Measurements from ENCODE around the gene BTRC.

Gene BTRC

DNA sequence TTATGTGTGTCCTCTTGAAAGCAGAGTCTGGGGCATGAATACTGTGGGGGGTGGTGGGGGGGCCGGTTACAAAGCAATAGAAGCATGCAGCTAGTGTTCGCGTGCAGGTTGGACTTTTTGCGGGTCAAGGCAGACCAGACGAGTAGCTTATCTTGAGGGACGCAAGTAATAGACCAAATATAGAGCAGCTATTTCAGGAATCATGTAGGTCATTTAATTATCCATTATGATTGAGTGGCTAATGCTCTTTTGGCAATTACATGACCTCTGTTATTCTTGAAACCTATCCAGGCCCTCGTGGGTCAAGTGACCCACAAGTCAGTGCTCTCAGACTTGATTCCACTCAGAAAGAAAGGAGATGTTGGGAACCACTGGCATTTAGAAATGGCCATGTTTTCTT is 93.0 kb downstream of the BTRC start:
- DNase-seq: no peak

DNA sequence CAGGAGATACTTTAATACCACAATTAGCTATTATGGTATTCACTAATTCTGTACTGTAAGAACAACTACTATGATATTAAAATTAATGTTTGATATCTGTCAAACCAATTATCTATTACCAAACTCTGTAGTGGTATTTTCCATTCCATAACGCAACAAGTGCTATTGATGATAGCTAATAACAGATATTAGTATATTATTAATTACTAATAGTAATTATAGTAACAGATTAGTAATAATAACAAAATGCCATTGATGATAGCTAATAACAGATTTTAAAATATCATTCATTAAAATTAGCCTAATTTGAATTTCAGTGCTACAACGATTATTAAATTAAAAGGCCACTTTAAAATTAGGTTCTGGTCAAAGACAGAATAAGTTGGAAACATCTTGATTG is 93.5 kb downstream of the BTRC start:
- no peak for DNase-seq

DNA sequence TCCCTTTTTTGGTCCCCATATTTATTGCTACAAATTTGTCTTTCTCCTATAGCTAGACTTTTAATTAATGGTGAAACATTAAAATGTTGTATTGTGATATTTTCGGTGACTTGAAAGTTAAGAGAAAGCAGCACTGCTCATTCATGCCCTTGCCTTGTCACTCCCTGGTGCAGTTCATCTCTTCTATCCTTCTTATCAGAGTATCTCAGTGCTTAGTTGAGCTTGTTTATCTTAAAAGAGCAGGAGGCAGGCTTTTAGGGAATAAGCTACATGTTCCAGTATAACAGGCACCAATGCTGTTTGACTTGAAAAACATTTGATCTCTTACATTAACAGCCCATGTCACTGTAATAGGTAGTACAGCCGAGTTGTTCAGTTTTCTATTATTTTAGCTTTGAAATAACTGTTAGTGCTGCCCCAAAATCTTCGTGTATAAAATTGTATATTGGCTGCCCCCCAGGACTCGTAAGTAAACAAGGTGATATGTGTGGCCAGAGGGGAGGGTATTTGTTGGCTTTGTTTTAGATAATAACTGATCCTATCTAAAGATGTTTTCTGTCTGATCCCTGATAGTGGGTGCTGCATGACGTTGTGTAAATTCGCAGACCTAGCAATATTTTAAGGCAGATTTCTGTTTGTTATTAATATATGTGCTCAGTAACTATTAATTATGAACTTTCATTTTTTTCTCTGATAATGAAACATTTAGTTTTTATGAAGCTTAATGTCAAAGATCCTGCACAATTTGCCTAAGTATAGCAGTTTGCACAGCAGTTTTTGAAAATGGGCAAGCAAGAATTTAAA is 96.5 kb downstream of the BTRC start:
- no peak for DNase-seq

DNA sequence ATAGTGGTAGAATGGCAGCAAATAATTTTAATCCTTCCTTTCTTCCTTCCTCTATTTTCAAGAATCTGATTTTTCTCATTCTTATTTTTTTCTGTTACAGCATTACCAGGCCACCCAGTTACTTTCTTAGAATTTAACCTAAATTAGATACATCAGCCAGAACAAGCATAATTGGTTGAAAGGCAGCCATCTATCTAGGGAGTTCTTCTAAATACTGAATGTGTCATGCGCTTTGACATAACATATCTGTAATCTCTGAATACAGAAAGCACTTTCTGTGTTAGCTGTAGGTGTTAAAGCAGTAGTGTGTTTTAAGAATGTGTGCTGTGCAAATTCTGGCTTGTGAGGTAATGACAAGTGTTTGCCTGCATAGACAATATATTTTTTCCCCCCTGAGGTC is 97.3 kb downstream of the BTRC start:
- no peak for DNase-seq

DNA sequence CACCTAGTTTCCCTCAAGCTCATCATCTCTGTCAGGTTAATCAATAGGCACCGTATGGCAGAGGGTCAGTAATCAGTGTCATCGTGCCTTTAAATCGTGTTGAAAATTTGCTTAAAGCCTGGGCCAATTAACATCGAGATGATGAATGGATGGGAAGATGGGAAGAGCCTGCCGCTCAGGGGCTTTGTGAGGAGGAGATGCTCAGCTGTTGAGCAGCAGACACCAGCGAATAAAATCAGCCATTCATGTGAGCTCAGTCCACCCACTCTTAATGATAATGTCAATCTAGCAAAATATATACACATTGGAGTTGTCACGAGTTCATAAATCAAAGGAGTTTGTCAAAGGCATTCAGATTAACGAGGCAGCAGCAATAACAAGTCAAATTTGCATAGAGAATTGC is 97.7 kb downstream of the BTRC start:
- DNase-seq: no peak

DNA sequence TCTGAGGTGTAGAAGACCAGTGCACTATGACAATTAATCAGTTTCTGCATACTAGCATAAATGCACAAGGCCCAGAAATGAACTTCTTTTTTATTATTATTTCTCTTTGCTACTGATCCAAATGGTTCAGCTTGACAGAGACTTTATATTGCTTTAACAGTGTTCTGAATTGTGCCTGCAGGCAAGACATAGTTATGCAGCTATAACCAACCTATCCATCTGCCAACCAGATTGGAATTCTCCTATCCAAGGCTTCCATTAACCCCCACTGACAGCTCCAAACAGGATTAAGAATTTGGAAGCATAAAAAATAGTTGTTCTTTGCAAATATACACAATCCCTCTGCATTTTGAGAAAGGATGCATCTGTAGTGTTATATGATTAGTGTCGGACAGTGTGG is 98.2 kb downstream of the BTRC start:
- DNase-seq: no peak

DNA sequence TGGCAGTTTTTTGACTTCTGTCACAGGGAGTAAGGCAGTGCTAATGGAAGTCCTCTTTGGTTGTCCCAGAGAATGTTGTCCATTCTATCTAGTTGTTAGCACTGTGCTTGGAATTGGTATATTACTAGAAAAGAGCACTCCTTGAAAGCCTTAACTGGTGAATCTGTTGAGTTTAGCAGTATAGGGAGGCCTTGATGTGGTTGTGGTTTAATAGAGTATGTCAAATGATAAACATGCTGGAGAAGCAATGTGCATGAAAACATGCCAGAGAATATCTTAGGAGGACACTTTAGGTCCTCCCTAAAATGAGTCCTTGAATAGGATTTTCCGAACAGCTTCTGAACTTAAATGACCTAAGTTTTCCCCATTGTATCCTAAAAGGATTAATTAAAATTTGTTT is 98.6 kb downstream of the BTRC start:
- no peak for DNase-seq

DNA sequence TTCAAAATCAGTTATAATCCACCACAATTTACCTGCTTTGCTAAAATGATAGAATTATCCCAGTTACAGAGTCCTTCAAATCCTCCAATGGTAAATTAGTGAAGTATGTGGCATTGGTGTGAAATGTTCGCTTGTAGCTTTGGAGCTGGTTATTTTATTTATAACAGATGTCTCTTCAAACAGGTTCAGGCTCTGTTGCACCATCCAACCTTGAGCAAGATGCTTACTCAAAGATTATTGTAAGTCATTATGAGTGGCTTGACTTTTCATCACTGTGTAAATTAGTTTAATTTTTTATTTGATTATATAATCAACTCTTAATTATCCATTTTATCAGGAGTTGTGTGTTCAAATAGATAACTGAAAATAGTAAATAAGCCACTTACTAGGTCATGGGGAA is 99.4 kb downstream of the BTRC start:
- no peak for DNase-seq

DNA sequence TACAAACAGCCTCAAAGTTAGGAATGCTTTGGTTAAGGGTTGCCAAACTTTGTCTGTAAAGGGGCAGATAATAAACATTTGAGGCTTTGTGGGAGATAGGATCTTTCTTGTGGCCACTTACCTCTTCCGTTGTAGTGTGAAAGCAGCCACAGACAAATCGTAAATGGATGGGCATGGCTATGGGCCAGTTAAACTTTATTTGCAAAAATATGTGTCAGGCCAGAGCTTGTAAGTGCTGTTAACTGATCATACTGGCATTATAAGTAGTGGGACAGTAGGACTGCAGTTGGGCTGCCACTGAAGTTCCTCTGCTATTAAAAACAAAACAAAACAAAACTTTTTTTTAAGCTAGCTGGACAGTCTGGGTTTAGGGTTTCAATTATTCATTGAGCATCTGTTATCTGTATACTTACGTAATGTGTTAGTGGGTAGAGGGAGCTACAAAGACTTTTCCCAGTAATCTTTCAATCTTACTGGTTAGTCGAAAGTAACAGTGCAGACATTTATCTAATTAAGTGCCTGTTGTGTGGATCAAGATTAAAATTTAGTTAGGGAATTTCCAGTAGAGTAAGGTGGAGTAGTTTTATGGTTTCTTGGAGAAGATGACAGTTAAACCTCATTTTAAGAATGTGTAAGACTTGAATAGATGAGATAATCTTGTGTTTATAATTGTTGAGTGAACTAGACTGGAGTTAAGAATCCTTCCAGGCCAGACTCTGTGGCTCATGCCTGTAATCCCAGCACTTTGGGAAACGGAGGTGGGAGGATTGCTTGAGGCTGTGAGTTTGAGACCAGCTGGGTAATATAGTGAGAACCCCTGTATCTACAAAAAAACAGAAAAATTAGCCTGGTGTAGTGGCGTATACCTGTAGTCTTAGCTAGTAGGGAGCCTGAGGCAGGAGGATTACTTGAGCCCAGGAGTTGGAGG is 100.1 kb downstream of the BTRC start:
- DNase-seq: no peak

DNA sequence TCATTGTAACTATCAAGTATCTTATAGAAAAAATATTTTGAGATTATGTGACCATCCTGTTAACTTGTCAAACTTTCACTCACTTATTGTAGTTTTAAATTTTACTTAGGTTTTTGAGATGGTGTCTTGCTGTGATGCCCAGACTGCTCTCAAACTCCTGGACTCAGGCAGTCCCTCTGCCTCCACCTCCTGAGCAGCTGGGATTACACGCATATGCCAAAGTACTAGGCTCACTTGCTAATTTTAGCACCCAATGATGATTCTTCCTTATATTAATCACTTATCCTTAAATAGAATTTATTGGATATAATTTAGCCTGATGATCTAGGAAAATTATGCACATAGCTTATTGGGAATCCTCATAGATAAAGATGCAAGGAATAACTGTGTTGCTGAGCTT is 104.9 kb downstream of the BTRC start:
- no peak for DNase-seq

DNA sequence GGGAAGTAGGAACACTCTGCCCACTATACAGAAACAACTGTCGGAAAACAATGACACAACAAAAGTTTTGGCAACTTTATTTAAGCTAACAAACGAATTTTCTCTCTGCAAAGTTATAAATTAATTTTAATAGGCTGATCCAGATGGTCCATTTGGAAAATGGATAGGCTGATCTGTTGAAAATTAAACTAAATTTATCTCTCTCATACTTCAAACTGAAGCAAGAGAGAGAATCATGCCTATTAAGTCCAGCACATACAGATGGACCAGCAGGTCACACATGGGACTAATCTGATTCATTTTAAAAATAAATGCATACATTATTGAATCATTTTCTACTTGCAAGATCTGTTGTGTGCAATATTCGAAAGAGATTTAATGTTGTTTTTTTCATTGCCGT is 110.1 kb downstream of the BTRC start:
- DNase-seq: no peak

DNA sequence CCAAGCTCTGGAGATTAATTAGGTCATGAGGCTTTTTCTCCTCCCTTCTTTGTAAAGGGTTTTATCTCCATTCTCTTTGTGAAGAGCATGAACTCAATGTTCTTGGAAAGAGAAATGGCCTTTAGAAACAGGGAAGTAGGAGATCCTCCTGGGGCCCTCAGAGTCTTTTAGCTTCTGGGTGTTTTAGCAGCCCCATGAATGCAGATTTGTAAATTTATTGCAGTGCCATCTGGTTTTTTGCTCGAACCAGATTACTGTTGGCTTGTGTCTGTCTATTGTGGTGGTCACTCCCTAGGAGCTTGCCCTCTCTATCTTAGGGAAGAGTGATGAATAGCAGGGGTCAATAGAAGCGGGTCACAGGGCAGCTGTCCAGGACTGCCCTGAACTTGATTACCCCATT is 110.6 kb downstream of the BTRC start:
- DNase-seq: no peak

DNA sequence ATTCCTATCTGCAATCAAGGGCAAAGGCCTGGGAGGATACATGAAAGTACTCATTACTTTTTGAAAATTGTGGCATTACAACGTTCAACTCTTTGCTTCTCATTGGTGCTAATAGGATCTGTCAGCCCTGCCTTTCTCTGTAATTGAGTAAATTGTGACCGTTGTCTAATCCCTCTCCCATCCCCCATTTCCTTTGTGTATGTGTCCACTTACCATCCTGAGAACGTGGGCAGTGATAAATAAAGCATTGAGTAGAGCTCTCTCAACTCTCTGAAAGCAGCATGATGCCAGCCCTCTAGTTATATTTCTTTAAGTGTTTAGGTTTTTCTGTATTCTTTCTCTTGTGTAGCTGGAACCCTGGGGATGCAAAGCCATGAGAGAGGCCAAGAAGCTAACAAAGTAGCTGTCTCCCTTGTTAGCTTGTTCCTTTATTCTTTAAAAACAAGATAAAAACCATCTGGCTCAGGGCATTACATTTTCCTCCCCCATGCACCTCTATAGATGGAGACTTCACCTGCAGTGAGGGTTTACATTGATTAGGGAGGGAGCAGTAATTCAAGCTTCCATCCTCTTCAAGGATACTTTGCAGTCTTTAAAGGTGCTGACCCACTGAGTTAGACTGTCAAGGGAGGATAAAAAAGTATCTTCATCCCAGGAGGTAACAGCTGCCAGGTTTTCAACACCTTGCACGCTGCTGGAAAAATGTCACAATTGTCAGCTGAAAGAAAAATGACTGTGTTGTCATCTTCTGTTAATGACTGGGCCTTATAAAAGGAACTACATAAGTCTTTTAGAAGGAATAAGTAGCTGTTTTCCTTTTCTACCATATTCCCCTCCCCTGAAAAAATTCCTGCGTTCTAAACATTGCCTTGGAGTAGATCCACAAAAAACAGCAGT is 112.3 kb downstream of the BTRC start:
- peak; percentile 88 for DNase-seq

DNA sequence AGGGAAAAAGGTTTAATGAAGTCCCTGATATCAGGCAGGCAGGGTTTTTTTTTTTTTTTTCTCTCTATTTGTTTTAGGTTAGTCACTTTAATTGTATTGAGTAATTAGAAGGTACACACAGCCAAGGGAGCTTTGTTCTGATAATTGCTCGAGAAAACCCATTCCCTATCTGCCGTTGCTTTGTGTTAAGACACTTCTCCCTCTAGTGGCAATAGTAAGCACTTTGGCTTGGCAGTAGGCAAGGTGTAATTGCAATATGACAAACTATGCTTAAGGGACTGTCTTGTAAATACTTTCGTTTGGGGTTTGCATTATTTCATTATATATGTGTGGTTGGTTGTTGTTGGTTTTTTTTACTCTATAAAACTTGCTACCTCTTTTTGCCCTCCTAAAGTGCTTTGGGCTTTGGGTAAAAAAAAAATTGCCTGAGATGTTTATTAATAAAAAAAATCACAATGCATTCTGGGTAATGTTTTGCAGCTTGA is 113.4 kb downstream of the BTRC start:
- peak; percentile 84 for DNase-seq

DNA sequence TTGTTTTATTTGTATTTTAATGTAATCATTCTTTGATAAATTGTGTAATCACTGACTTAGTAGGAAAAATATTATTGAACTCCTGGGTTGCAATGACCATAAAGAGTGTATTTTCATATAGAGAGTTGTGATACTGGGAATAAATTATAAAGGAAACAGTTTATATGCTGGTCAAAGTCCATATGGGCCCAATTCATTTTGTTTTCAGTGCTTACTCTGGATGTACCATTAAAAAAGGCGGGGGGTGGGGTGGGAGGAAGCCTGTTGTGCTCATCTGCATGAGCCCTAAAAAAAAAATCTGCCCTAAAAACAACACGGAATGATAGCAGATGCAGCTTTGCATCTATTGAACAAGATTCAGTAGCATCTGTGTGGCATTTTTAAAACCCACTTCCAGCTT is 114.2 kb downstream of the BTRC start:
- DNase-seq: no peak

DNA sequence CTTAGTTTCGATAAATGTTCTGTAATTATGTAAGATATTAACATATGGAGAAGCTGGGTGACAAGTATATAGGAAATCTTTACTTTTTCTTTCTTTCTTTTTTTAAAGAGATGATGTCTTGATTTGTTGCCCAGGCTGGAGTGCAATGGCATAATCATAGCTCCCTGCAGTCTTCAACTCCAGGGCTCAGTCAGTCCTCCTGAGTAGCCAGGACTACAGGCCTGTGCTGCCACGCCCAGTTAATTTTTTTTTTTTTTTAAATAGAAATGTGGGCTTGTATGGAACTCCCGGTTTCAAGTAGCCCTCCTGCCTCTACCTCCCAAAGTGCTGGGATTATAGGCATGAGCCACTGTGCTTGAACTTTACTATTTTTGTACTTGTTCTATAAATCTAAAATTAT is 122.4 kb downstream of the BTRC start:
- no peak for DNase-seq

DNA sequence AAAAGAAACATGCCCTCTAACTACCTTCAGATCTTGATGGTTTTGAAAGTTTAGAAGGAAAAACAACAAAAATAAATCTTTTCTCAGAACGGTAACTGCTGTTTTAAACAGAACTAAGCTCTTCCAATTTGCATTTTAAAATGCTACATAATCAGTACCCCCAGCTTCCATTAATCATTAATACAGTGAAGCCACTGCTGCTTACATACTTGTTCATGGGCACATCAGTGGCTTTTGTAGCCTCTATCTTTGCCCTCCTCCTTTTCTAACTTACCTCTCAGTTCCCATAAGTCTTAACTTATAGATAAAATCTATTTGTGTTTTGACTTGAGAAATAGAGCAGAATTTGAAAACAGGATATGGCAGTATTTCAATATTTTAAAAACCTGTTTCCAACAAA is 125.0 kb downstream of the BTRC start:
- no peak for DNase-seq

DNA sequence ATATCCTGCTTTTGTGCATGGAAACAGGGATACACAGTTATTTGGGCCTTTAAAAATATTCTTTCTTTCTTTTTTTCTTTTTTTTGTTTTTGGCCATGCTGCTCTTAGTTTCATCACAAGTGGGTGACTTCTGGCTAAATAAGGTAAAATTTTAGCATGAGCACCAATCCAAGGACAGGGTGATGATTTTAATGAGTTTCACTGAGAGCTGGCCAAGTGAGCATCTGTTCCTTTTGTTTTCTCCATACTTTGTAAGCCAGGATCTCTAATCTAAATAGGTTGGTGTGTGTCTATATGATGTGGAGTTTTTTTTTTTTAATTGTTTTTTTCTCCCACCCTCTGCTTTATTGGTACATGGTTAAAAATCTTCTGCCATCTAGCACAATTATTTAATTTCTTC is 127.3 kb downstream of the BTRC start:
- no peak for DNase-seq

DNA sequence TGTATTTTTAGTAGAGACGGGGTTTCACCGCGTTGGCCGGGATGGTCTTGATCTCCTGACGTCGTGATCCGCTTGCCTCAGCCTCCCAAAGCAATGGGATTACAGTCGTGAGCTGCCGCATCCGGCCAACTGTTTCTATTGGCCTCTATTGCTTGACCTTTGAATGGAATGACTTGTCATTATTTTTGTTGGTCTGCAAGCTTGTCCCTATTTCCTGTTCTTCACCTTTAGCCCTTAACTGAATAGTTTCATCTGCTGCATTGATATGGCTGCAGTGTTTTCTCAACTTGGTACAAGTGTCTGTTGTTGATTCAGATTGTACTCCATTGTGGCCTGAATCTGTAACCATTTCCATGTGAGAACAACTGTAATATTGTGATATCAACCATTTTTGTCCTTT is 128.6 kb downstream of the BTRC start:
- no peak for DNase-seq

DNA sequence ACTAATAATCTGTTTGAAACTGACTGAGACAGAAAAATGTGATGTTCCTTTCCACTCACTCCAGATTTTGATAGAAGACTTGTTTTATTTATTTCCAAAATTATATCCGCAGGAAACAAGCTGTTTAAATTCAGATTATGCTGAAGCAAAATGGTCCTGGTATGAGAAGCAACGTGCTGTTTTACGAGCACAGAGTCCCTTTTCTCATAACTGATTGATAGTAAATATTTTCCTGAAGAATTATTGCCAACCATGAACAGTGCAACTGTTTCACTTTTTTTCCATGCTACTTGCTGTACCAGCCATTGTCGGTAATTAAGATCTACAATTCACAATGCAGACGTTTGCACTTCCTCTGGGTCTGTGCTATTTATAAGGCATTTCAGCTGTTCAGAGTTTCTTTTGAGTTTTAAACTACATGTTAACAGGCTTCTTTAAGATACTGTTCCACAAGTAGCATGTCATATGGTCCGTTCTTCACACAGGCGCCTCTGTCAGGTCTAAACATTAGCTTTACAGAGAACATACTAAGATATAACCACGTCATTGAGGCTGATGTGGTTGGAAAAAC is 130.3 kb downstream of the BTRC start:
- DNase-seq: no peak

DNA sequence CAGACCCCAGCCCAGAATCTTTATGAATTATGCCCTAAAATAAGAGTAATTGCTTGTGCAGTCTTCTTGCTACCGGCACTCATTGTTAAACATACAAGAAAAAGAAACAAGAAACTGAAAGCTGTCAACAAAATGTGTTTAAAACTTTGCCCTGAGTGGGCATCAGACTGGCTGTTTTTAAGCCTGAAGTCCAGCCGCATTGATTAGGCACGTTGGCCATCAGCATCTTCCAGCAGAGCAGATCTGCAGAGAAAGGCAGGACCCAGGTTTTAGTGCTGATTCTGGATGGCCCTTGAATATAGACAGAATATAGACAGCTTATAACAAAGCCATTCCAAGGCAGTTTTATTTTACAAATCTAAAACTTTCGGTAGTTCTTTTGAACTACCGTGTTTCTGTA is 131.2 kb downstream of the BTRC start:
- no peak for DNase-seq

DNA sequence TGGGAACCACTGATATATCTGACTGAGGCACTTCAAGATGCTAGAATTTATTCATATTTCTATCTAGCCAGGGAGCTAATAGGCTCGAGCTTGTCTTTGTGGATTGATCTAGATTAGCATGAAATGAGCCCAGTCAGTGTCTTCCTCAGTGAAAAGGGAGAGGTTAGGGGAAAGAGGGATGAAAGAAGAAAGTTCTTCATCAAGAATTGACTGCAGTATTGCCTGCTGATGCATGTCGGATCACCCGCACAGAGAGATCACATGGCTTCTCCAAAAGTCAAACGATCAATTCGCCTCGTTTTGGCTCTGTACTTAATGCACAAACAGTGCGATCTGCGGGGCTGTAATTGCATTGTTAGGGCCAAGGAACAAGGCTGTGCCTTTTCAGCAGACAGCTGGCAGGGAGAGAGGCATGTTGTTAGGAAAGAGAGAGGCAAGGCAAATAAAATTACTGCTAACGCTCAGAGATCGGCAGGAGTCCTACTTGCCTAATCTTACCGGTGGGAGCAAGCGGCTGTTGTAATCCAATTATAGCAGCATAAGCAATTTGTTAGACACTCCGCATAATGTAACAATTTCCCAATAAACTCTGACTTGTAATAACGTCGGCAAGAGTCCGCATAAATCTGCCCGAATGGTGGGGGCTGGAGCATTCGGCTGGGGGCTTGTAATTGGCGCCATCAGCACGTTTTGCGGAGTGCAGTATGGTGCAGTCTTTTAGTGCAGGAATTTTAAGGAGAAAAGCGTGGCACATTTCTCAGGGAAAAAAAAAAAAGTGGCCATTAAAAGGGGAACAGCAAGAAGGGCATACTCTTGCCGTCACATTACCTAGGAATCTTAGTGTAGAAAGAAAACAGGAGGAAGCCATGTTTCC is 132.0 kb downstream of the BTRC start:
- peak; percentile 19 for DNase-seq
